T-helper 2 cell (primary cell): ENCODE measurements around the gene NDRG4.

Experiments used
- DNase-seq, 5 experiments: peaks; one replicate each; pipeline versions ENCODE4 v3.0.0 to v3.0.0-alpha.2; 2012 to 2022
- total RNA-seq, 2 donors: gene quantifications; one replicate each; lab custom pipeline; 2026; lab: John Stamatoyannopoulos, UW

The NDRG4 gene, protein sequence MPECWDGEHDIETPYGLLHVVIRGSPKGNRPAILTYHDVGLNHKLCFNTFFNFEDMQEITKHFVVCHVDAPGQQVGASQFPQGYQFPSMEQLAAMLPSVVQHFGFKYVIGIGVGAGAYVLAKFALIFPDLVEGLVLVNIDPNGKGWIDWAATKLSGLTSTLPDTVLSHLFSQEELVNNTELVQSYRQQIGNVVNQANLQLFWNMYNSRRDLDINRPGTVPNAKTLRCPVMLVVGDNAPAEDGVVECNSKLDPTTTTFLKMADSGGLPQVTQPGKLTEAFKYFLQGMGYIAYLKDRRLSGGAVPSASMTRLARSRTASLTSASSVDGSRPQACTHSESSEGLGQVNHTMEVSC
- total RNA-seq: 1.0 to 3.7 reads per million in 2 donors

DNA sequence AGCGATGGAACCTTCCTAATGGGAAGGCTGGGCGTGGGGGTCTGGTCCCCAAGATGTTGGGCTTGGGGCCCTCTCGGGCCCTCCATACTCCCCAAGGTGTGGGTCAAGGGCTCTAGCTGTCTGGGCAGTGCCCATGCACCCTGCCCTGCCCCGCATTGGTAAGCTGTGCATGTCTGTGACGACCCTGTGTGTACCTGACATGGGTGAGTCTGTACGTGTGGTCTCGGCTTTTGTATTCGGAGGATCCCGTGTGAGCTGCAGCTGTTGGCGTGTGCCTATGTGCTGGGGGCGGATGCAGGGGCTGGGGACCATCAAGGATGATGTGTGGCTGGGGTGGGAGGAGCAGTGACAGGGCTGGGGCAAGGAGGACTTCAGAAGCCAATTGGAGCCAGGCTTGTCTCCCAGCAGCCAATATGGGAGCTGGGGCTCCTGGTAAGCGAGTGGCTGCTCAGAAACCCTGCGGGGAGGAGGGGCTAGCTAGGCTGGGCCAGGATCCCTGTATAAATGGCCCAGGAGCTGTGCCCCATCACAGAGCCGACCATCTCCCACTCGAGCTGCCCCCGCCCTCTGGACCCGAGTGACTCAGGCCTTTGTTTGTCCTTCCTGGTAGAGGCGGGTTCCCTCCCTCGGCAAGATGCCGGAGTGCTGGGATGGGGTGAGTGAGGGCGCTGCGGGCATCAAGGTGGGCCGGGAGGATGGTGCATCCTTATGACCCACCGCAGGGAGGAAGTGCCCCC is at the start of gene NDRG4:
NDRG4 (plus strand) TSS at position 529 of the 737 bp plus-strand sequence; CDS start at position 635, 106 bp downstream.
- peak in 2 of 5 experiments; percentile 28 to 37 for DNase-seq

DNA sequence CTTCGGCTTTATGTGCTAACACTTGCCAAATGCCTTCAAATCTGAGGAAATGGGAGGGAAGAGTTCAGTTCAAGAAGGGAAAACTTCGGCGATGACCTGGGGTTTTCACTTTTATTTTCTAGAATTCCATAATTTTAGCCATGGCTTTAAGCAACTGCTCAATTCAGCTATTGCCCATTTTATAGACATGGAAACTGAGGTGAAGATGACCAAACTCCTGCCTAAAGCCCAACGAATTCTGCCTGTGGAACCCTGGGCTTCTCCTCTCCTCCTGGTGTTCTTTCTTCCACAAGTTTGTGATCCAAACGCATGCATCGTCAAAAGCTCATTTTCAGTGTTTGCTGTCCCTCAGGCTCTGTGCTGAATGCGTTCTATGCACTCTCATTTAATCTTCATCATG is 49.4 kb upstream of the NDRG4 start:
- no peak for DNase-seq

DNA sequence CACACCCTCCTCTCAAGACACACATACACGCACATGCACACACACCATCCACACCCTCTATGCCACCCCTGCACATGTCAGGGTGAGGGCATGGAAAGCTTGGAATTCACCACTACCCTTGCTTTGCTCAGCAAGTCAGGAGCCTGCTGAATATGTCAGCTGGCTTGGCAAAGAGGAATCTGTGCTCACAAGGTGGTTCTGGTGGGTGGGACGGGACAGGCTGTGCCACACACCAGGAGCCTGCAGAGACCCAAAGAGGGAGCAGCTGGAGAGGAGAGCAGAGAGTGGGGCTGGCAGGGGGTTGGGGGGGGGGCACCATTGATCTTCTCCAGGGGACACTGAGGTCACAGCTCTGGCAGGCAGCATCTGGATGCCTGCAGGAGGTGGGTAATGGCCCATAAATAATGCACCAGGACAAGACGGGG is 48.7 kb upstream of the NDRG4 start:
- no peak for DNase-seq

DNA sequence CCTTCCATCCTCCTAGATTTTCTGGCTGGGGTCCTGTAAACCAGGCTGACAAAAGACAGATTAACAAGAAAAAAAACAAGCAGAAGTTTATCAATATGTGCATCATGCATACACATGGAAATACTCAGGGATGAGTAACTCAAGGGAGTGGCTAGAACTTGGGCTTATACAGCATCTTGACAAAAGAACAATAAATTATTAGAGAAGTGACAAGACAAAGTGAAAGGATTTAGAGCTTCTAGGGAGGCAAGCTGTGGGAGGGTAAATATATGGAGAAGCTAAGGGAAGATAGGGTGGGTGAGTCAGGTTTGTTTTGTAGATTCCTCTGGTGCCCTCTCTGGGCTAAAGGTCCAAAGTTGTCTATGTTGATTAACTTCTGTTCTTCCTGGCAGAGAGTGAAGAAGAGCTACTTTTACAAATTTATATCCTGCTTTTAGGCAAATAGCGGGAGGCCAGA is 48.0 kb upstream of the NDRG4 start:
- DNase-seq: no peak

DNA sequence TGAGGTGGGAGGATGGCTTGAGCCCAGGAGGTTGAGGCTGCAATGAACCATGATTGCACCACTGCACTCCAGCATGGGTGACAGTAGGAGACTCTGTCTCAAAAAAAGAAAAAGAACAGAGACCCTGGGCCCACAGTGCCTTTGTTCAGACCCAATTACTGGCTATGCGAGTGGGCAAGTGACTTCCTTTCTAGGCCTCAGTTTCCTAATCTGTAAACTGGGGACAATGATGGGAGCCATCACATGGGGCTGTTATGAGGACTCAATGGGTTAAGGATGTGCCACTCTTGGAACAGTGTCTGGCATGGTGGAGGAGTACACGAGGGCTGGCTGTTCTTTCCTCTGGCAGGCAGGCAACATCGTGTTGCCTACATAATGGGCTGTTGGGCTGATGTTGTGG is 47.3 kb upstream of the NDRG4 start:
- DNase-seq: no peak

DNA sequence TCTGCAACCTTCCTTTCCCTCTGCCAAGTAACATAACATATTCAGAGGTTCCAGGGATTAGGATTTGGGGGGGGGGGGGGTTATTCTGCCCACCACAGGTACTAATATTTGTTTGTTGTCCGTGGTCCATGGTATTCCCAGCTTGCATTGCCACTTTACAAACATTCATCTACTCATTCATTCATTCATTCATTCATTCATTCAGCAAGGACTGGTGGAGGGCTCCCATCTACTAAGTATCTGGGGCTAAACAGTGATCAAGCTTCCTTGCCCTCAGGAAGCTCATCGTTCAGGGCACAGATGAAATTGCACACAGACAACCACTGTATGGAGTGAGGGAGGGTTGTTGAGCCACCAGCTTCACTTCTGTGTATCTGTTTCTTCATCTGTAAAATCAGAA is 45.8 kb upstream of the NDRG4 start:
- DNase-seq: no peak

DNA sequence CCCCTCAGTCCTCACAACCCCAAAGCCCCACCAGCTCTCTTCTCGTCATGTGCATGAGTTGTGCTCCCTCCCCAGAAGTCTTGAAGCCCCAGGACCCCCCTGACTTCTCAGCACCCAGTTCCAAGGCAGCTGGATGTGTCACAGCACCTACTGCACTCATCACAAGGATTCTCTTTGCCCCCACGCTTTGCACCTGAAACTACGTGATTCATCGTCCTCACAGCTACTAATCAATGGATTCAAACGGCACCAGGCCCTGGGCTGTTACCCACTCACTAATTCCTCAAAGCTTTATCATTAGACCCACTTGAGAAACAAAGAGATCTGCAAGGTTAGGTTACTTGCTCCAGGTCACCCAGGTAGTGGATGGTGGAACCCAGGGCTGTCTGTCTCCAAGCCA is 45.1 kb upstream of the NDRG4 start:
- no peak for DNase-seq

DNA sequence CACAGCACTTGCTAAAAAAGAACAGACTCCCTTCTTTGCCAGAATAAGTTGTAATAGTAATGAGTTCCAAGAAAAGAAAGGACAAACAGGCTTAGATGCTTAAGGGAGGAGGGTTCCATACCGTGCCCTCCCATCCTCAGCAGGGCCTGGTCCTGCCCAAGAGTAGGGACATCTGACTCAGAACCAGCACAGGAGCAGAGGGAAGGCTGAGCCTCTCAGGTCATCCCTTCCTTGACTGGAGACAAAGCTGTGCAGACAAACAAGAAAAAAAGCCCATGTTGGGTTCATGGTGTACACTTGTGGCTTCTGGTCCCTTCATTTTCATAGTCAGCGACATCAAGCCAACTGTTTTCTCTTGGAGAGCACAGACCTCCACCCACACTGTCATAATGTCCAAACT is 44.2 kb upstream of the NDRG4 start:
- no peak for DNase-seq

DNA sequence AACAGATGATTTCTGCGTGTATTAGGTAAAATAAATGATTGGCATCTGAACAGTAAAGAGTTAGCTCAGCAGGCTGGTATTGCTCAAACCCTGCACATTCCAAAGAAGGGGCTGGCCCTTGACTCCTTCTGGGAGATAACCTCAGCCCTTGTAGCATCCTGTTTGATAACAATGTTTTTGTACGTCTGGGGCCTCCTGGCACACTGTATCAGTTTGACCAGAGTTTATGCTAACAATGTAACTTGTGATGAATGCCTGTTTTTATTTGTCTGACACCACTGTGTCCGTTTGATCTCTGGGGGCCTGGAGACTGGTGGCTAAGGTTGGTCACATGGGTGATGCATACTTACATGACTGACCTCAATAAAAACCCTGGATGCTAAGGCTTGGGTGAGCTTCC is 43.8 kb upstream of the NDRG4 start:
- DNase-seq: no peak

DNA sequence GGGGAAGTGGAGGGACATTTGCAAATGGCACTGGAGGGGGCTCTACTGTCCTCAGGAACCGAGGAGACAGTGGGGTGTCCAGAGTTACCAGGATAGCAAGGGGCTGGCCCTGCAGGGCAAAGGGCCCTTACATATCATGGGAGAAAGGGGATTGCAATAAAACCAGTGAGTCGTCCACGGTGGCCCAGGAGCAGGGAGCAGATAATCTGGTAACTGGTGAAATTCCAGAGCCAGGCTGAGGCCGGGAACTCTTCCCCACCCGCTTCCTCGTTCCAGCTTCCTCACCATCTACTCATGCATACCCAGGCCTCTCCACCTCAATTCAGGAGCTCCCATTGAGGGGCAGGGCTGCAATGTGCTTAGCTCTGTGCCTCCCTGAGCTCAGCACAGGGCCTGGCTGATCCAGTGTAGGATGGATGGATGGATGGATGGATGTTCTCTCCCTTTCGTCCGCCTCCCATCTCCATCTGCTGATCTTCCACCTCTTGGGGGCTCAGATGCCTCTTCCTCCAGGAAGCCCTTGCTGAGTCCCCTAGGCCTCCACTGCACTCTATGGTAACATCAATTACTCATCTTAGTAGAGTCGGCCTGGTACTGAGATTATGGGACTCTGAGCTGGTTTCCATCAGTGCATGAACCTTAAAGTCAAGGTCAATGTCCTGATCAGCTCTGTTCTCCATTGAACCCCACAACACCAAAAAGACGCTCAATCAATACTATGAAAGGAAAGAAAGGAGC is 41.2 kb upstream of the NDRG4 start:
- no peak for DNase-seq

DNA sequence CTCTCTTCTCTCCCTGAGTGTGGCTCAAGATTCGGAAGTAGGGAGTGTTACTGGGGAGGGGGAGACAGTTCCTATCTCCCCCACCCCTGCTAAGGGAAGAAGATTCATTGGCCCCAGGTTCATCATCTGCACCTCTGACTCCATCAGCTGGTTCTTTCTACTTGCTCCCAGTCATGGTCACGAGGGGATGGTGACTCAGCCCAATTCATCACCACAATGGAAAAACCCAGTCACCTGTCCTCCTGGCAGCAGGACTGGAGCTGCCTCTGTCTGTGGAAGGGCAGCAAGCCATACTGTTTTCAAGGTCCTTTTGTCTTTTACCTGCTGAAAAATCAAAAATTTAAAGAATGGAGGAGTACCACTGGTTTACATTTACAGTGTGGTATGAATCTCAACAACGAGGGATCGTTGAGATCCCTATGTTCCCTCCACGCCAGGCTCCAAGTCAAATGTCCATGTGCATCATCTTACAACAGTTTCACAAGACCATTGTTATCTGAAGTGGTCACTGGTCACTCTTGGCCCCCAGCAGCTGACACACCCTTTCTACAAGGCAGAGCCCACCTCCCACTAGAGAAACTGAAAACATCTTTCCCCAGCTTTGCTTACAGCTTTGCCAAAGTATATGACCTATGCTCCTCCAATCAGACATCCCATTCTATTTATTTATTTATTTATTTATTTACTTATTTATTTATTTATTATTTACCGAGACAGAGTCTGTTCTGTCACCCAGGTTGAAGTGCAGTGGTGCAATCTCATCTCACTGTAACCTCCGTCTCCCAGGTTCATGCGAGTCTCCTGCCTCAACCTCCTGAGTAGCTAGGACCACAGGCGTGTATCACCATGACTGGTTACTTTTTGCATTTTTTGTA is 40.4 kb upstream of the NDRG4 start:
- peak in 1 of 5 experiments; percentile 14 for DNase-seq

DNA sequence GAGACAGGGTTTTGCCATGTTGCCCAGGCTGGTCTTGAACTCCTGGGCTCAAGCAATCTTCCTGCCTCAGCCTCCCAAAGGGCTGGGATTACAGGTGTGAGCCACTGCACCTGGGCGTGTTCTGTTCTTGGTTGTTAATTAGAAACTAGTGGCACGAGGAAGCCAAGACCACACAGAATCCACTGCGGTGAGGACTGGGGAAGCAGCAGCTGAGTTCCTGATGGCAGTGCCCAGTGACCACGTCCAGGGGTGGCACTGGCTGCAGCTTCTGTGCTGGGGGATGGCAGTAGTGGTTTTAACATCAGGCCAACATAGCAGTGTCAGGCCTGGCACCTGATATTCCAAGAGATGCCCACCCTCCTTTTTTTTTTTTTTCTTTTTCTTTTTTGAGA is 39.7 kb upstream of the NDRG4 start:
- no peak for DNase-seq

DNA sequence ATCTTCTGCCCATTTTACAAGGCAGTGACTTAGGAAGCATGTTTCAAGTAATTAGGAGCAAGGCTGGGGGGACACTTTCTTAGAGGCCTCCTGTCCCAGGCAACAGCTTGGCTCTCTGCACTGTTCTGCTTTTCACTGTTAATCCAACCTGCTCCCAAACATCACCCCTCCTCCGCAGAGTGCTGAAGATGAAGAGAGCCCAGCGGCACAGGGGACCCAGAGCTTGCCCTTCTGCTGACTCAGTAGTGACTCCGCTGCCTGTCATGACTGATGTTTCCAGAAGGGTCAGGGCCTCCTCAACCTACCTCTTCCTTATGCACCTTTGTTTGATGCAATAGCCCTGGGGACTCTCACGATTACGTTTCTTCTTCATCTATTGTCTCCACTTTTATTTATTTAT is 38.9 kb upstream of the NDRG4 start:
- no peak for DNase-seq

DNA sequence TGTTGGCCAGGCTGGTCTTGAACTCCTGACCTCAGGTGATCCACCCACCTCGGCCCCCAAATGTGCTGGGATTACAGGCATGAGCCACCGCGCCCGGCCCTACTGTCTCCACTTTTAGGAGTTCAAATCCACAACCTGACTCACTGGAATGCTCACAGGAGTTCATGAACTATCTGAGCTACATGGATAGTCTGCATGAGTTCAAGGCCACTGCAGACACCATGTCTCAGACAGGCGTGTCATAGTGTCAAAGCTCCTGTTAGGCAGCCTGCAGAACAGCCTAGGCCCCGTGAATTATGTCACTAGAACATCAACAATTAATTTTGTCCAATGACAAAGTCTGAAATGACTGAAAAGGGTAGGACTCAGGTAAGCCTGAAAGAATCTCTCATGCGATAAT is 38.3 kb upstream of the NDRG4 start:
- DNase-seq: no peak

DNA sequence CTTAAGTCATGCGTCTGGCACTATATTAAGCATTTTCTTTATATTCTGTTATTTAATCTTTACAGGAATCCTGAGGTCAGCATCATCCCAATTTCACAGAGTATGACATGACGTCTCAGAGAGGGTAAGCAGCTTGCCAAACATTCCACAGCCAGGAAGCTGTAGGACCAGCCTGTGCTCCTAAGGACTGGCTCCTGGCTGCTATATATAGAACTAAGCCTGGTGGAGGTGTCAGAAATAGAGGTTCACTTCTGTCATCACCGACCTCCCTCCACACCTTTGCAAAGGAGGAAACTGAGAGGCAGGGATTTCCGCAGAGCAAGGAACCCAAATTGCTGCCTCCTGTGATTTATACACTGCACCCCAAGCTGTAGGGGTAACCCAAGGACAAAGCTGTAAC is 37.9 kb upstream of the NDRG4 start:
- DNase-seq: no peak

DNA sequence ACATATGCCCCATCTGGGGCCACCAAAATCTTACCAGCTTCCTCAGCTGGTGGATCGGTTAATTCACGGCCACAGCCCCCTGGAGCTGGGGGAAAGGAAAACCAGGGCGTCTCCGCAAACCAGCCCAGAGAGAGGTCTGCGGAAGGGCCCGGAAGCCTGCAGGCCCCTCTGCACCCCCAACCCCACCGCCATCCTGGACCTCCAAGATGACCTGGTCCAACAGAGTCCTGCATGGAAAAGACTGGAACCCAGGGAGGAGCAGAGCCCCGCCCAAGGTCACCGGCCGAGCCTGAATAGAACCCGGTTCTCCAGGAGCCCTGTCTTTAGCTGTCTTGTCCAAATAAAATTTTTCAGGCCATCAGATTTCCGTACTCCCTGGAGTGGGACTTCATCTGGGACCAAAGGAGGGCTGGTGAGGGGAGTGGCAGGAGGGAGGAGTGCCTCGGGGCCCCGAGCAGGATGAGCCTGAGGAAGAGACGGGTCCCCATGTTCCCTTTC is 37.4 kb upstream of the NDRG4 start:
- DNase-seq: no peak

DNA sequence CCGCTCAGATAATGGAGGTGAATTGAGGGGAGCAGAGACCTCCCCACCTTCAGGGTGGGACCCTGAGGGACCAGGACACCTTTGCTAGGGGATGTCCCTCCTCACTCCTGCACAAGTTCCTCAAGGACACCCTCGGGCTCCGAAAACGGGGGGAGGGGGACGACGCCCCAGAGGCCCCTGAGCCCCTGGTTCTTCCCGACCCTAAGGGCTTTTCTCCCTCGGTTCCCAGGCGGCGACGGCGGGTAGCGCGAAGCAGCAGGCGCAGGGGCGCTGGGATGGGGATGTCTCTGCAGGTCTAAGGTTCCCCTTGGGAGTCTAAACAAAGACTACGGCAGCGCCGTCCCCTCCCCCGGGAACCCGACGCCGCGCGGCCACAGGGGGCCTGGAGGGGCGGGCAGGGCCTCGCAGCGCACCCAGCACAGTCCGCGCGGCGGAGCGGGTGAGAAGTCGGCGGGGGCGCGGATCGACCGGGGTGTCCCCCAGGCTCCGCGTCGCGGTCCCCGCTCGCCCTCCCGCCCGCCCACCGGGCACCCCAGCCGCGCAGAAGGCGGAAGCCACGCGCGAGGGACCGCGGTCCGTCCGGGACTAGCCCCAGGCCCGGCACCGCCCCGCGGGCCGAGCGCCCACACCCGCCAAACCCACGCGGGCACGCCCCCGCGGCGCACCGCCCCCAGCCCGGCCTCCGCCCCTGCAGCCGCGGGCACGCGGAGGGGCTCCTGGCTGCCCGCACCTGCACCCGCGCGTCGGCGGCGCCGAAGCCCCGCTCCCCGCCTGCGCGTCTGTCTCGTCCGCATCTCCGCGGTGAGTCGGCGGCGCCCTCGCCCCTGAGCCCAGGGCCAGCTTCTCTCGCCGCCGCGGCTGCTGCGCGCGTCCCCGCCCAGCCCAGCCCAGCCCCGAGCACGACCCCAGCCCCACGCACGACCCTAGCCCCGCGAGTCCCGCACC is 36.7 kb upstream of the NDRG4 start:
- peak in 1 of 5 experiments; percentile 15 for DNase-seq

DNA sequence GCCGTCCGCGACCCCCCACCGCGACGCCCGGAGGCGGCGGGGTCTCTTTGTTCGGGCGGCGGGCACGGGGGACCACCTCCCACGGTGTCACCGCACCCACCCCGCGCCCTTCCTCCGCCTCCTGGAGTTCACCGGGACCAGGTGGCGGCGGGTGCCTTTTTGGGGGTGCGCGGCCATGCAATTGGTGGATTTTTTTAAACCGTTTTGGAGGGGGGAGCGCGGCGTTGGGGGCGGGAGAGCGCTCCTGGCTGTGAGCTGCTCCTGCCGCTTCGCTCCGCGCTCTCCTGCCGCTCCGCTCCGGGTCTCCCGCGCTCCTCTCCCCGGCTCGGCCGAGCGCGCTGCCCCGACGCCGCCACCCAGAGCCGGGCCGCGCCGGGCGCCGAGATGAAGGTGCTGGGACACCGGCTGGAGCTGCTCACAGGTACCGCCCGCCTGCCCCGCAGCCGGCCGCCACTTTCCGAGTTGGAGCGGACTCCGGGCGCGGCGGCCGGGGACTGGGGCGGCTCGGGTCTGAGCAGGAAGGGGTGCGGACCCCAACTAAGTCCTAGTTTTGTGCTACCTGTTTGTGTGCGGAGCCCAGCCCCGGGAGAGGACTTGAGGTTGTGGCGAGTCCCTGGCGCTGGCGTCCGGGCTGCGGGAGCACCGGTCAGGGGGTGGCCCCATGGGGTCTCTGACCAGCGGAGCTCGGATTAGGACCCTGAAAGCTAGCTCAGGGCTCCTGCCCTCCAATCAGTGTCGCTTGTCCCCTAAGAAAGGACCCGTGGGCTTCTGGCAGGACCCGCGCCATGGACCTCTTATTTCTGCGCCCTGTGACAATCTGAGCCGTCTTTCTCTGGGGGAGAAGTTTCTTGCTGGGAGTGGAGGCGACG is 35.7 kb upstream of the NDRG4 start:
- DNase-seq: no peak

DNA sequence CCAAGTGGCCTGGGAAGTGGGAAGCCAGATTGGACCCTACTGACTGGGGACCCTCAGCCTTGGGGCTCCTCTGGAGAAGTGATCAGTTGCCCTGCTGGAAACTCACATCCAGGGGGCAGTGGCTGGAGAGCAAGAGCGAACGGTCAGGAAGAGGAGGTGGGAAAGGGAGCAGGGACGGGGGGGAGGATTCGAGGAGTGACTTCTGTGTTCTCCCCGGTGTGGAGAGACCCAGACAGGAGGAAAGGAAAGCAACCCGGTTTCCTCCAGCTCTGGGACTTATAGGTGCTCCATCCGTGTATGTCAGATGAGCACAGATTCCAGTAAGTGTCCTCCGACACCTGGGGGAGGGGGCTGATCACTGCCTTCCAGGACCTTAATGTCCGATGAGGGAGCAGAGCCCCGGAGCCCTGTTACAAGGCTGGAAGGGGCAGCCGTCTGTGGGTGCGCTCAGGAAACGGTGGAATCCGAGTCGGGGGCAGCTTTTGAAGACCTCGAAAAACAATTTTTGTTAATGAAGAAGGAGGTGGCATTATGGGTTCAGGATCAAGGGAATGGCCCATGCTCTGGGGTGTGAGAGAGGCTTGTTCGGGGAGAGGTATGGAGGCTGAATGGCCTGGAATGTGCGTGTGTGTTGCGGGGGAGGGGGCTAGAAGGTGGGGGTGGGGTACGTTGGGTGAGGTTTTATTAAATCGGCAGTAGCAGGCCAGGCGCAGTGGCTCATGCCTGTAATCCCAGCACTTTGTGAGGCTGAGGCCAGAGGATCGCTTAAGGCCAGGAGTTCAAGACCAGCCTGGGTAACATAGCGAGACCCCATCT is 34.8 kb upstream of the NDRG4 start:
- DNase-seq: no peak
